ENCODE data around the gene LIN28B. TPM values are rescaled to one million over a fixed set of nuclear protein-coding genes. Genes with fewer than 3 reads are reported as not detected.

Gene LIN28B
- polyA plus RNA-seq, 2 of the 4 experiments (the other 2 are of a cell fraction) = 3.6 to 7.2 TPM

DNA sequence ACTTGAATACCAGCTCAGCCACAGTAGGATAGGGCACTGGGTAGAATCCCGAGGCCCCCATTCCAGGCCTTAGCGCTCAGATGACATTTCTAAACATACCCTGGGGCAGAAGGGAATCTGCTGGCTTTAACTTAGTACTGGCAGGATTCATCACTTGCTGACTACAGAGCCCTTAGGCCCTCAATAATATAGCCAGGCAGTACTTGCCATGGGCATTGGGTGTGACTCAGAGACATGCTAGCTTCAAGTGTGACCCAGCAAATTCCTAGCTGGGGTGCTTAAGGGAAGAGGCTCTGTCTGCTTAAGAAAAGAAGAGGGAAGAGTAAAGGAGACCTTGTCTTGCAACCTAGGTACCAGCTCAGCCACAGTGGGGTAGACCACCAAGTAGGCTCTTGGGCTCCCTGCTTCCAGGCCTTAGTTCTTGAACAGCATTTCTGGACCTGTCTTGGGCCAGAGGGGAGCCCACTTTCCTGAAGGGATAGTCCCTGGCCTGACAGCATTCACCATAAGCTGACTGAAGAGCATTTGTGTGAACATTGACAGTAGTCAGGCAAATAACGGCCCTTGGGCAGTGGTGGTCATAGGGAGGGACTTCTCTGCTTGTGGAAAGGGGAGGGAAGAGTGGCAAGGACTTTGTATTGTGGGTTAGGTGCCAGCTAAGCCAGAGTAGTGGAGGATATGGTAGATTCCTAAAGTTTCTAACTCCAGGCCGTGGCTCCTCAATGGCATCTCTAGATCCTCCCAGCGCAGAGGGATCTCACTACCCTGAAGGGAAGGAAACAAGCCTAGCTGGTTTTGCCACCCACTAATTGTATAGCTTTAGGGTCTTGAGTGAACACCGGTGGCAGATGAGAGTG, 48.6 kb upstream of the LIN28B start:
- Histone ChIP-seq H3K27ac (no peak overlapping the region), H3K4me1 (no peaks in the 10 kb centered on the region), H3K4me2 (no peak overlapping the region), H3K4me3 (no peak overlapping the region), H3K9me3 (no peaks in the 10 kb centered on the region)
- FAIRE-seq (no peak), DNase-seq (ENCODE audit: low read depth in 1 of 2, low spot score in 1 of 2) (peak in 1 of 2 experiments; percentile 7), ATAC-seq (no peak; a peak in 1 of 6 replicates)
- 77% methylated on average over 4 of the region's 6 CpGs for WGBS (ENCODE audit: missing lambda C conversion rate)
- CTCF ChIA-PET = interaction anchor here (0.6 to 2.3 kb wide), 5 partner anchors 11 to 170 kb away, joined by 3 to 6 read pairs (median 4); no protein-coding TSS in a partner anchor
- POLR2A ChIA-PET = interaction anchor here (0.6 kb wide), 1 partner anchor 30 kb away, joined by 4 read pairs; no protein-coding TSS in a partner anchor
- TF ChIP-seq CHD4 (IDR thresholded peaks at IDR 0.05; ENCODE audit: borderline replicate concordance) = no peak
- no peak for TF ChIP-seq MYC (IDR thresholded peaks at IDR 0.05; ENCODE audit: borderline replicate concordance, low read length)
- TF ChIP-seq EHF (CRISPR knock-in tag; IDR thresholded peaks at IDR 0.05) = no peak
- no peak for TF ChIP-seq MAFK (IDR thresholded peaks at IDR 0.05; ENCODE audit: partially characterized antibody)
- TF ChIP-seq JUN (IDR thresholded peaks at IDR 0.05) = no peak
- no peak for TF ChIP-seq FOXS1 (CRISPR knock-in tag; IDR thresholded peaks at IDR 0.05)
- no peak for TF ChIP-seq GATA3 (IDR thresholded peaks at IDR 0.05; ENCODE audit: borderline replicate concordance)
- no peak for TF ChIP-seq MAZ (IDR thresholded peaks at IDR 0.05; ENCODE audit: borderline replicate concordance, low read depth, low read length)
- TF ChIP-seq, protein P1, sequence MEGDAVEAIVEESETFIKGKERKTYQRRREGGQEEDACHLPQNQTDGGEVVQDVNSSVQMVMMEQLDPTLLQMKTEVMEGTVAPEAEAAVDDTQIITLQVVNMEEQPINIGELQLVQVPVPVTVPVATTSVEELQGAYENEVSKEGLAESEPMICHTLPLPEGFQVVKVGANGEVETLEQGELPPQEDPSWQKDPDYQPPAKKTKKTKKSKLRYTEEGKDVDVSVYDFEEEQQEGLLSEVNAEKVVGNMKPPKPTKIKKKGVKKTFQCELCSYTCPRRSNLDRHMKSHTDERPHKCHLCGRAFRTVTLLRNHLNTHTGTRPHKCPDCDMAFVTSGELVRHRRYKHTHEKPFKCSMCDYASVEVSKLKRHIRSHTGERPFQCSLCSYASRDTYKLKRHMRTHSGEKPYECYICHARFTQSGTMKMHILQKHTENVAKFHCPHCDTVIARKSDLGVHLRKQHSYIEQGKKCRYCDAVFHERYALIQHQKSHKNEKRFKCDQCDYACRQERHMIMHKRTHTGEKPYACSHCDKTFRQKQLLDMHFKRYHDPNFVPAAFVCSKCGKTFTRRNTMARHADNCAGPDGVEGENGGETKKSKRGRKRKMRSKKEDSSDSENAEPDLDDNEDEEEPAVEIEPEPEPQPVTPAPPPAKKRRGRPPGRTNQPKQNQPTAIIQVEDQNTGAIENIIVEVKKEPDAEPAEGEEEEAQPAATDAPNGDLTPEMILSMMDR (IDR thresholded peaks at IDR 0.05) = no peak
- no peak for TF ChIP-seq HDAC2 (IDR thresholded peaks at IDR 0.05)

DNA sequence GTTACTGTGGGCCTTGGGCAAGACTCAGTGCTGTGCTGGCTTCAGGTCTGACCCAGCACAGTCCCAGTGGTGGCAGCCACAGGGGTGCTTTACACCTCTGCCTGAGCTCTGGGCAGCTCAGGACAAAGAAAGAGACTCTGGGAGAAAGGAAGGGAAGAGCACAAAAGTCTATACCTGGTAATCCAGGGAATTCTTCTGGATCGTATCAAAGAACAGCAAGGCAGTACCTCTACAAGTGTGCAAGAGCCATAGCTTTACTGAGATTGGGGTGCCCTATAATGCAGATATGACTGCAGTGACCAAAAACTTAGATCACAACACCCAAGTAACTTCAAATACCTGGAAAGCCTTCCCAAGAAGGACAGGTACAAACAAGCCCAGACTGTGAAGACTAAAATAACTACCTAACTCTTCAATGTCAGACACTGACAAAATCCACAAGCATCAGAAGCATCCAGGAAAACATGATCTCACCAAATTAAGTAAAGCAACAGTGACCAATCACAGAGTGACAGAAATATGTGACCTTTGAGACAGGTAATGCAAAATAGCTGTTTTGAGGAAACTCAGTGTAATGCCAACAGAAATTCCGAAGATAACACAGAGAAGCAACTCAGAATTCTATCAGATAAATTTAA, 47.9 kb upstream of the LIN28B start:
- TF ChIP-seq TP53 (CRISPR knock-in tag; IDR thresholded peaks at IDR 0.05) (no peak), MAFK (IDR thresholded peaks at IDR 0.05; ENCODE audit: partially characterized antibody) (no peak), HOXB5 (CRISPR knock-in tag; IDR thresholded peaks at IDR 0.05) (no peak), MAZ (IDR thresholded peaks at IDR 0.05; ENCODE audit: borderline replicate concordance, low read depth, low read length) (no peak), ZNF302 (CRISPR knock-in tag; IDR thresholded peaks at IDR 0.05) (no peak), FOXS1 (CRISPR knock-in tag; IDR thresholded peaks at IDR 0.05) (no peak), FOSB (CRISPR knock-in tag; IDR thresholded peaks at IDR 0.05) (no peak), POLR2A (IDR thresholded peaks at IDR 0.05; ENCODE audit: low read length) (no peak), ZSCAN20 (CRISPR knock-in tag; IDR thresholded peaks at IDR 0.05) (no peak), JUN (IDR thresholded peaks at IDR 0.05) (no peak), NR3C1 (IDR thresholded peaks at IDR 0.05) (no peak)
- TF ChIP-seq, protein P2, sequence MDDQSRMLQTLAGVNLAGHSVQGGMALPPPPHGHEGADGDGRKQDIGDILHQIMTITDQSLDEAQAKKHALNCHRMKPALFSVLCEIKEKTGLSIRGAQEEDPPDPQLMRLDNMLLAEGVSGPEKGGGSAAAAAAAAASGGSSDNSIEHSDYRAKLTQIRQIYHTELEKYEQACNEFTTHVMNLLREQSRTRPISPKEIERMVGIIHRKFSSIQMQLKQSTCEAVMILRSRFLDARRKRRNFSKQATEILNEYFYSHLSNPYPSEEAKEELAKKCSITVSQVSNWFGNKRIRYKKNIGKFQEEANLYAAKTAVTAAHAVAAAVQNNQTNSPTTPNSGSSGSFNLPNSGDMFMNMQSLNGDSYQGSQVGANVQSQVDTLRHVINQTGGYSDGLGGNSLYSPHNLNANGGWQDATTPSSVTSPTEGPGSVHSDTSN (IDR thresholded peaks at IDR 0.05) = no peak
- TF ChIP-seq, protein P3, sequence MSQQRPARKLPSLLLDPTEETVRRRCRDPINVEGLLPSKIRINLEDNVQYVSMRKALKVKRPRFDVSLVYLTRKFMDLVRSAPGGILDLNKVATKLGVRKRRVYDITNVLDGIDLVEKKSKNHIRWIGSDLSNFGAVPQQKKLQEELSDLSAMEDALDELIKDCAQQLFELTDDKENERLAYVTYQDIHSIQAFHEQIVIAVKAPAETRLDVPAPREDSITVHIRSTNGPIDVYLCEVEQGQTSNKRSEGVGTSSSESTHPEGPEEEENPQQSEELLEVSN (IDR thresholded peaks at IDR 0.05; ENCODE audit: borderline replicate concordance, low read depth) = no peak
- TF ChIP-seq, protein P4, sequence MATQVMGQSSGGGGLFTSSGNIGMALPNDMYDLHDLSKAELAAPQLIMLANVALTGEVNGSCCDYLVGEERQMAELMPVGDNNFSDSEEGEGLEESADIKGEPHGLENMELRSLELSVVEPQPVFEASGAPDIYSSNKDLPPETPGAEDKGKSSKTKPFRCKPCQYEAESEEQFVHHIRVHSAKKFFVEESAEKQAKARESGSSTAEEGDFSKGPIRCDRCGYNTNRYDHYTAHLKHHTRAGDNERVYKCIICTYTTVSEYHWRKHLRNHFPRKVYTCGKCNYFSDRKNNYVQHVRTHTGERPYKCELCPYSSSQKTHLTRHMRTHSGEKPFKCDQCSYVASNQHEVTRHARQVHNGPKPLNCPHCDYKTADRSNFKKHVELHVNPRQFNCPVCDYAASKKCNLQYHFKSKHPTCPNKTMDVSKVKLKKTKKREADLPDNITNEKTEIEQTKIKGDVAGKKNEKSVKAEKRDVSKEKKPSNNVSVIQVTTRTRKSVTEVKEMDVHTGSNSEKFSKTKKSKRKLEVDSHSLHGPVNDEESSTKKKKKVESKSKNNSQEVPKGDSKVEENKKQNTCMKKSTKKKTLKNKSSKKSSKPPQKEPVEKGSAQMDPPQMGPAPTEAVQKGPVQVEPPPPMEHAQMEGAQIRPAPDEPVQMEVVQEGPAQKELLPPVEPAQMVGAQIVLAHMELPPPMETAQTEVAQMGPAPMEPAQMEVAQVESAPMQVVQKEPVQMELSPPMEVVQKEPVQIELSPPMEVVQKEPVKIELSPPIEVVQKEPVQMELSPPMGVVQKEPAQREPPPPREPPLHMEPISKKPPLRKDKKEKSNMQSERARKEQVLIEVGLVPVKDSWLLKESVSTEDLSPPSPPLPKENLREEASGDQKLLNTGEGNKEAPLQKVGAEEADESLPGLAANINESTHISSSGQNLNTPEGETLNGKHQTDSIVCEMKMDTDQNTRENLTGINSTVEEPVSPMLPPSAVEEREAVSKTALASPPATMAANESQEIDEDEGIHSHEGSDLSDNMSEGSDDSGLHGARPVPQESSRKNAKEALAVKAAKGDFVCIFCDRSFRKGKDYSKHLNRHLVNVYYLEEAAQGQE (IDR thresholded peaks at IDR 0.05) = no peak
- ATAC-seq = no peak
- ChIA-PET POLR2A (no interaction called here), CTCF (interaction anchor here (0.6 to 2.3 kb wide), 4 partner anchors 11 to 169 kb away, joined by 3 to 6 read pairs (median 4); no protein-coding TSS in a partner anchor)
- no peak overlapping the region for H3K27ac ChIP-seq
- no peak overlapping the region for H3K4me3 ChIP-seq
- DNase-seq (ENCODE audit: low read depth in 1 of 2, low spot score in 1 of 2) = no peak
- no peaks in the 10 kb centered on the region for H3K9me3 ChIP-seq
- no peak overlapping the region for H3K4me2 ChIP-seq
- WGBS (ENCODE audit: missing lambda C conversion rate) = 61% methylated on average over 2 of the region's 2 CpGs
- no peak for FAIRE-seq
- no peaks in the 10 kb centered on the region for H3K4me1 ChIP-seq
